Measurements from ENCODE around the gene CD3G.

GRCh38 chr11:118342503-118343161 lies 1.5 kb upstream of the CD3G start, which contains the start of gene CD3D:
- no peak for TF ChIP-seq CTCF (IDR thresholded peaks at IDR 0.05)
- no peak for TF ChIP-seq EZH2 (IDR thresholded peaks at IDR 0.05)
